HL-60 (cell line): ENCODE results near the gene COMMD1.

Experiments
- DNase-seq, 2 experiments: peaks; one replicate each; pipeline ENCODE4 v3.0.0-alpha.2; 2010 to 2020; ENCODE audit warnings: low read depth in 1 of 2, low spot score in 1 of 2
- H3K27ac ChIP-seq: fragments of 250-450 bp; sonication (Bioruptor Pico); replicated peaks from 2 replicates; pipeline ENCODE4 v1.5.1; 2020; ENCODE audit warnings: mild to moderate bottlenecking, moderate library complexity
- H3K27me3 ChIP-seq: fragments of 250-450 bp; sonication (Bioruptor Pico); 2 replicates; pipeline ENCODE4 v1.5.1; 2021; ENCODE audit warnings: mild to moderate bottlenecking, moderate library complexity; ENCODE audit not compliant: insufficient read depth, poor library complexity, severe bottlenecking
- H3K4me3 ChIP-seq: replicated peaks from 2 replicates; pipeline ENCODE4 v1.5.1; 2011; ENCODE audit warnings: mild to moderate bottlenecking, control low read depth, low read length; ENCODE audit not compliant: insufficient read depth
- GABPA ChIP-seq: IDR thresholded peaks from 2 replicates; pipeline ENCODE4 v1.6.1; 2012; ENCODE audit warnings: low read depth
- POLR2AphosphoS5 ChIP-seq: IDR thresholded peaks from 2 replicates; pipeline ENCODE4 v1.6.1; 2012; ENCODE audit warnings: low read depth
- REST ChIP-seq: IDR thresholded peaks from 2 replicates; pipeline ENCODE4 v1.6.1; 2012; ENCODE audit warnings: low read depth; ENCODE audit not compliant: insufficient replicate concordance
- SPI1 ChIP-seq: IDR thresholded peaks from 2 replicates; pipeline ENCODE4 v1.6.1; 2012; ENCODE audit warnings: low read depth, mild to moderate bottlenecking, borderline replicate concordance
- TF ChIP-seq, protein P1 (sequence below): IDR thresholded peaks from one replicate; pipeline ENCODE4 v1.5.1; 2011; ENCODE audit warnings: low read length, control low read depth, inconsistent platforms; ENCODE audit not compliant: insufficient read depth

Gene COMMD1

DNA sequence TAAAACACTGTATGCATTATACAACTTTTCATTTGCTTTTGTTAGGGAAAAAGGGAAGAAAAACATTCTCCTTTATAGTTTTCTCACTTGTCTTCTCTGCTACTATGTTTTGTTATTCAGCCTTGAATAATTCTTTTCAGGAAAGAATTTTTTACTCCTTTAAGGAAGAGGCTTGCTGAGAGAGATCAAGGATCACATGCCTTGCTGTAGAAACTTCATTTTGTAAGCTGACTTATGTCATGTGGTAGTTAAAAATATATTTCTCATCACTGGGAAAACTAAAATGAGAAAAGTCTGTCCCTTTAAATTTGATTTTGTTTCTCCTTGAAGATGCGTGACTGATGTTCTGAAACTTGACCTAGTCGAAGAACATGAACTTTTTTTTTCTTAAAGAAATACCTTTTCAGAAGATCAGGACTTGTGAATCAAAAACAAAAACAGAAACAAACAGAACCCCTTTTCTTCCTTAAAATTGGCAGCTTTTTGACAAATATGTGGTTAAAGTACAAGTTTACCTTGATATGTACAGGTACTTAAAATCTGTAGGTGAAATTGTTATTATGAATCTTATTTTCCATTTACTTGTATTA is 145.1 kb downstream of the COMMD1 start:
- no peak for DNase-seq
- TF ChIP-seq SPI1, result no peak
- TF ChIP-seq REST, result no peak
- TF ChIP-seq, protein P1, sequence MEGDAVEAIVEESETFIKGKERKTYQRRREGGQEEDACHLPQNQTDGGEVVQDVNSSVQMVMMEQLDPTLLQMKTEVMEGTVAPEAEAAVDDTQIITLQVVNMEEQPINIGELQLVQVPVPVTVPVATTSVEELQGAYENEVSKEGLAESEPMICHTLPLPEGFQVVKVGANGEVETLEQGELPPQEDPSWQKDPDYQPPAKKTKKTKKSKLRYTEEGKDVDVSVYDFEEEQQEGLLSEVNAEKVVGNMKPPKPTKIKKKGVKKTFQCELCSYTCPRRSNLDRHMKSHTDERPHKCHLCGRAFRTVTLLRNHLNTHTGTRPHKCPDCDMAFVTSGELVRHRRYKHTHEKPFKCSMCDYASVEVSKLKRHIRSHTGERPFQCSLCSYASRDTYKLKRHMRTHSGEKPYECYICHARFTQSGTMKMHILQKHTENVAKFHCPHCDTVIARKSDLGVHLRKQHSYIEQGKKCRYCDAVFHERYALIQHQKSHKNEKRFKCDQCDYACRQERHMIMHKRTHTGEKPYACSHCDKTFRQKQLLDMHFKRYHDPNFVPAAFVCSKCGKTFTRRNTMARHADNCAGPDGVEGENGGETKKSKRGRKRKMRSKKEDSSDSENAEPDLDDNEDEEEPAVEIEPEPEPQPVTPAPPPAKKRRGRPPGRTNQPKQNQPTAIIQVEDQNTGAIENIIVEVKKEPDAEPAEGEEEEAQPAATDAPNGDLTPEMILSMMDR, result no peak
- TF ChIP-seq POLR2AphosphoS5, result no peak
- TF ChIP-seq GABPA, result no peak
- Histone ChIP-seq H3K4me3 (no peak overlapping the region), H3K27ac (no peak overlapping the region), H3K27me3 (no peaks in the 10 kb centered on the region)

GRCh38 chr2:62054029-62054791 is 148.7 kb downstream of the COMMD1 start:
- no peak for DNase-seq
- H3K27me3 ChIP-seq, result no peaks in the 10 kb centered on the region
- no peak overlapping the region for H3K4me3 ChIP-seq
- H3K27ac ChIP-seq, result no peak overlapping the region
- TF ChIP-seq REST (no peak), SPI1 (no peak), GABPA (no peak), POLR2AphosphoS5 (no peak)
- TF ChIP-seq, protein P1, result no peak

GRCh38 chr2:62054916-62055450 is 149.5 kb downstream of the COMMD1 start:
- Histone ChIP-seq H3K27me3 (no peaks in the 10 kb centered on the region), H3K4me3 (no peak overlapping the region), H3K27ac (no peak overlapping the region)
- TF ChIP-seq REST (no peak), SPI1 (no peak), POLR2AphosphoS5 (no peak), GABPA (no peak)
- TF ChIP-seq, protein P1, result no peak
- no peak for DNase-seq
